Neural progenitor cell (in vitro differentiated cells): Measurements from ENCODE around the gene SLC25A1.

Source experiments
- CTCF ChIP-seq: fragments of 200-600 bp; sonication (generic); IDR thresholded peaks from 2 replicates; pipeline ENCODE4 v1.5.1; 2017; ENCODE audit warnings: antibody characterized with exemption, mild to moderate bottlenecking
- EZH2 ChIP-seq: fragments of 200-600 bp; sonication (generic); IDR thresholded peaks from 2 replicates; pipeline ENCODE4 v1.6.1; 2017; ENCODE audit warnings: antibody characterized with exemption, mild to moderate bottlenecking, moderate library complexity
- EZH2phosphoT487 ChIP-seq: fragments of 200-600 bp; sonication (generic); IDR thresholded peaks from 2 replicates; pipeline ENCODE4 v1.6.1; 2017; ENCODE audit warnings: antibody characterized with exemption

GRCh38 chr22:19199479-19199878 is 20.9 kb upstream of the SLC25A1 start:
- no peak for TF ChIP-seq CTCF
- no peak for TF ChIP-seq EZH2
- TF ChIP-seq EZH2phosphoT487, result no peak
